PFSK-1 (cell line): ENCODE data around the gene COL8A1.

Source experiments
- FOXP2 ChIP-seq: optimal IDR thresholded peaks from 2 replicates; pipeline ENCODE3; 2011; ENCODE audit warnings: borderline replicate concordance, control low read depth, inconsistent platforms; ENCODE audit not compliant: insufficient read depth; ENCODE audit errors: extremely low read length, extremely low read depth
- POLR2AphosphoS5 ChIP-seq: IDR thresholded peaks from 2 replicates; pipeline ENCODE4 v1.6.1; 2012; ENCODE audit warnings: low read depth, mild to moderate bottlenecking, control low read depth, low read length, moderate library complexity
- REST ChIP-seq, 2 experiments: IDR thresholded peaks; 2 replicates each; pipeline versions ENCODE4 v1.6.1 to v1.8.0; 2011 to 2012; ENCODE audit warnings: low read depth in 2 of 2, low read length in 2 of 2, control low read depth in 1 of 2, inconsistent platforms in 1 of 2, mild to moderate bottlenecking in 1 of 2, moderate library complexity in 1 of 2; ENCODE audit not compliant: insufficient read depth in 1 of 2
- SIN3A ChIP-seq: IDR thresholded peaks from 2 replicates; pipeline ENCODE4 v1.6.1; 2012; ENCODE audit warnings: mild to moderate bottlenecking, low read length, moderate library complexity, borderline replicate concordance; ENCODE audit not compliant: insufficient read depth
- TAF1 ChIP-seq: IDR thresholded peaks from 2 replicates; pipeline ENCODE4 v1.6.1; 2012; ENCODE audit warnings: low read length, control low read depth, borderline replicate concordance; ENCODE audit not compliant: insufficient read depth

COL8A1 gene

GRCh38 chr3:99799422-99799821 lies 161.0 kb downstream of the COL8A1 start:
- no peak for TF ChIP-seq FOXP2
- no peak for TF ChIP-seq POLR2AphosphoS5
- no peak for TF ChIP-seq REST (IDR thresholded peaks at IDR 0.05; ENCODE audit: insufficient read depth in 1 of 2, low read depth in 2 of 2, low read length in 2 of 2)
- TF ChIP-seq SIN3A: no peak
- TF ChIP-seq TAF1: no peak

- TF ChIP-seq SIN3A (no peak), FOXP2 (no peak), TAF1 (no peak), REST (IDR thresholded peaks at IDR 0.05; ENCODE audit: insufficient read depth in 1 of 2, low read depth in 2 of 2, low read length in 2 of 2) (no peak), POLR2AphosphoS5 (no peak)
Observed at GRCh38 chr3:99803297-99803696, 164.9 kb downstream of the COL8A1 start.

- TF ChIP-seq TAF1 (no peak), REST (IDR thresholded peaks at IDR 0.05; ENCODE audit: insufficient read depth in 1 of 2, low read depth in 2 of 2, low read length in 2 of 2) (no peak), SIN3A (no peak), FOXP2 (no peak), POLR2AphosphoS5 (no peak)
Observed at GRCh38 chr3:99805160-99805559, 166.8 kb downstream of the COL8A1 start.

GRCh38 chr3:99808163-99808794 lies 169.9 kb downstream of the COL8A1 start:
- TF ChIP-seq REST (IDR thresholded peaks at IDR 0.05; ENCODE audit: insufficient read depth in 1 of 2, low read depth in 2 of 2, low read length in 2 of 2) (no peak), POLR2AphosphoS5 (no peak), SIN3A (no peak), FOXP2 (no peak), TAF1 (no peak)

- TF ChIP-seq TAF1 (no peak), POLR2AphosphoS5 (no peak), FOXP2 (no peak), REST (IDR thresholded peaks at IDR 0.05; ENCODE audit: insufficient read depth in 1 of 2, low read depth in 2 of 2, low read length in 2 of 2) (no peak), SIN3A (no peak)
Observed at GRCh38 chr3:99809565-99809964, 171.2 kb downstream of the COL8A1 start.
